ENCODE results near the gene SLC38A2. TPM values are rescaled to one million over a fixed set of nuclear protein-coding genes. Genes with fewer than 3 reads are reported as not detected.

SLC38A2 gene
- total RNA-seq, 1 experiment from 2014 or later: 453 TPM

GRCh38 chr12:46371718-46372543, 642 bp downstream of the SLC38A2 start:
- Mint-ChIP-seq H3K27ac (peak overlapping the region; percentile 99 to 100 (median 99)), H3K36me3 (ENCODE audit: insufficient read depth in 1 of 3, low read depth in 3 of 3) (peaks cover 46 to 53% (median 47%) of the 10 kb centered on the region in 3 experiments), H3K4me3 (peak overlapping the region; percentile 97 to 99), H3K9me3 (peaks cover 5 to 8% of the 10 kb centered on the region in 2 experiments; a peak in 4 of 5 replicates), H3K4me1 (peaks cover 42 to 46% of the 10 kb centered on the region in 2 experiments), H3K27me3 (ENCODE audit: low read depth) (peaks cover 6% of the 10 kb centered on the region)
- no CpG with 5 or more reads among the region's 74 CpGs for WGBS (ENCODE audit: extremely low coverage, insufficient read length, low lambda C conversion rate)
- no peak for DNase-seq
- Histone ChIP-seq H2AK5ac (ENCODE audit: insufficient read length, low read length) (no peak overlapping the region), H2AFZ (ENCODE audit: low read length) (no peak overlapping the region), H3K14ac (ENCODE audit: insufficient read depth, low read length) (peak overlapping the region; percentile 97), H3K27me3 (ENCODE audit: insufficient read depth, low read length) (no peaks in the 10 kb centered on the region), H3K23me2 (ENCODE audit: insufficient read length, low read depth, low read length, poor library complexity, severe bottlenecking) (peaks cover 10% of the 10 kb centered on the region), H2BK15ac (ENCODE audit: low read depth, low read length) (no peak overlapping the region), H2BK120ac (ENCODE audit: low read depth, low read length, poor library complexity, severe bottlenecking) (peak overlapping the region; percentile 29), H3T11ph (ENCODE audit: low read length) (no peak overlapping the region), H3K18ac (ENCODE audit: insufficient read length, low read depth, low read length) (peak overlapping the region; percentile 94), H3K23ac (ENCODE audit: insufficient read length, low read depth, low read length) (no peak overlapping the region), H3K4me2 (ENCODE audit: insufficient read depth, insufficient read length, low read length) (peak overlapping the region; percentile 96), H3K9me3 (ENCODE audit: control insufficient read depth, low read depth, low read length) (no peaks in the 10 kb centered on the region), H3K27ac (ENCODE audit: insufficient read length, low read depth, low read length) (peak overlapping the region; percentile 24), H3K4ac (ENCODE audit: low read depth, low read length) (peak overlapping the region; percentile 23; the same call in 1 of the 2 replicates), H4K5ac (ENCODE audit: insufficient read length, low read depth, low read length) (no peak overlapping the region), H3K4me1 (ENCODE audit: insufficient read depth, low read length) (no peaks in the 10 kb centered on the region), H4K20me1 (ENCODE audit: control insufficient read depth, insufficient read depth, insufficient read length) (peaks cover 2% of the 10 kb centered on the region), H3K9ac (ENCODE audit: extremely low read depth, insufficient read length, low read length) (peak overlapping the region; percentile 94), H2BK12ac (ENCODE audit: insufficient read length, low read depth, low read length) (no peak overlapping the region), H3K79me1 (ENCODE audit: insufficient read depth, low read depth, low read length, poor library complexity, severe bottlenecking) (peaks cover 4% of the 10 kb centered on the region), H4K91ac (ENCODE audit: insufficient read length, low read depth, low read length) (peak overlapping the region; percentile 50), H2BK5ac (ENCODE audit: insufficient read length, low read length) (peak overlapping the region; percentile 74), H3K56ac (ENCODE audit: insufficient read length, low read depth, low read length) (no peak overlapping the region), H4K8ac (replicated peaks; ENCODE audit: insufficient read length, low read depth, low read length) (peak overlapping the region; percentile 35), H2BK20ac (ENCODE audit: low read depth, low read length, poor library complexity, severe bottlenecking) (no peak overlapping the region), H3K79me2 (ENCODE audit: insufficient read depth, low read length) (peaks cover 21% of the 10 kb centered on the region; the same call in 1 of the 2 replicates)
- TF ChIP-seq CTCF (conservative IDR thresholded peaks at IDR 0.05): no peak
